Erythroblast (primary cell): ENCODE results near the gene NDRG3.

Experiments
- GATA1 ChIP-seq: IDR thresholded peaks from 2 replicates; pipeline ENCODE4 v1.6.1; 2011; ENCODE audit warnings: low read depth, mild to moderate bottlenecking, control low read depth, low read length, moderate library complexity
- POLR2A ChIP-seq: IDR thresholded peaks from 2 replicates; pipeline ENCODE4 v1.6.1; 2011; ENCODE audit warnings: mild to moderate bottlenecking, low read length

DNA sequence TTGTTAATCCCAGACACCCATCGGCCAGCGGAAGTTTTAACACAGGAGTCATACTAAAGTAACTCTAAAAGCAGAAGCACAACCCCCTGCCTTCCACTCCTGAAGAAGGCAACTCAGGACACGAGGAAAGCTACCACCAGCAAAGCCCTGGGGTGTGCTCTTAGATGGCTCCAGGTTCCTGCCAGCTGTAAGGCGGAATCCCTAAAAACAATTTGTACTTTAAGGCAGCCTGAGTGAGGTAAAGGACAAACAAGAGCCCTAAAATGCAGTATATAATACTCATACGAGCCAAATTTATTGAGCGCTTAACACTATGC, 8.7 kb downstream of the NDRG3 start:
- TF ChIP-seq POLR2A, result no peak
- TF ChIP-seq GATA1, result no peak
